HepG2 (cell line): Measurements from ENCODE around the gene TUBG2. TPM values are rescaled to one million over a fixed set of nuclear protein-coding genes. Genes with fewer than 3 reads are reported as not detected.

Source experiments
- AHR ChIP-seq: IDR thresholded peaks from 2 replicates; pipeline ENCODE4 v1.6.1; 2018; ENCODE audit warnings: missing genetic modification reagents, missing compliant biosample characterization
- DDIT3 ChIP-seq: sonication (generic); formaldehyde crosslinking; IDR thresholded peaks from 2 replicates; pipeline ENCODE4 v1.4.0; 2020; ENCODE audit warnings: mild to moderate bottlenecking, missing genetic modification reagents
- DNMT3B ChIP-seq: conservative IDR thresholded peaks from 2 replicates; pipeline ENCODE4 v1.6.1; 2016; ENCODE audit warnings: missing biosample characterization, control low read depth
- KAT7 ChIP-seq: IDR thresholded peaks from 2 replicates; pipeline ENCODE4 v1.6.1; 2018; ENCODE audit warnings: borderline replicate concordance, missing compliant biosample characterization
- KLF13 ChIP-seq: sonication (generic); formaldehyde crosslinking; IDR thresholded peaks from 2 replicates; pipeline ENCODE4 v1.4.0; 2020; ENCODE audit warnings: mild to moderate bottlenecking, missing genetic modification reagents
- KLF6 ChIP-seq: IDR thresholded peaks from 2 replicates; pipeline ENCODE4 v1.8.0; 2016; ENCODE audit warnings: missing biosample characterization, missing genetic modification reagents
- LRRFIP1 ChIP-seq: sonication (generic); formaldehyde crosslinking; conservative IDR thresholded peaks from 2 replicates; pipeline ENCODE4 v1.4.0; 2020; ENCODE audit warnings: missing genetic modification reagents
- MEIS2 ChIP-seq: sonication (generic); formaldehyde crosslinking; IDR thresholded peaks from 2 replicates; pipeline ENCODE4 v1.9.0; 2021; ENCODE audit warnings: mild to moderate bottlenecking, missing genetic modification reagents
- NR2F1 ChIP-seq, 2 experiments: fragments of 450-650 bp in 1 of 2; formaldehyde crosslinking in 1 of 2; IDR thresholded peaks; 2 replicates each; pipeline versions ENCODE4 v1.5.0 to v1.6.1; 2016 to 2020; ENCODE audit warnings: mild to moderate bottlenecking in 1 of 2, missing compliant biosample characterization in 1 of 2, missing genetic modification reagents in 1 of 2, moderate library complexity in 1 of 2
- NR2F6 ChIP-seq, 2 experiments: IDR thresholded peaks; 2 replicates each; pipeline ENCODE4 v1.6.1; 2016; ENCODE audit warnings: antibody characterized with exemption in 1 of 2, mild to moderate bottlenecking in 1 of 2
- RBM22 ChIP-seq: fragments of 200-400 bp; formaldehyde crosslinking; optimal IDR thresholded peaks from 2 replicates; pipeline ENCODE3; 2017; ENCODE audit warnings: mild to moderate bottlenecking, low read length, moderate library complexity
- REL ChIP-seq: sonication (generic); formaldehyde crosslinking; conservative IDR thresholded peaks from 2 replicates; pipeline ENCODE4 v1.8.0; 2022; ENCODE audit warnings: mild to moderate bottlenecking, missing genetic modification reagents, moderate library complexity
- TERF1 ChIP-seq: sonication (generic); formaldehyde crosslinking; IDR thresholded peaks from 2 replicates; pipeline ENCODE4 v1.8.0; 2022; ENCODE audit warnings: mild to moderate bottlenecking, missing genetic modification reagents, moderate library complexity
- THYN1 ChIP-seq: sonication (generic); formaldehyde crosslinking; IDR thresholded peaks from 2 replicates; pipeline ENCODE4 v1.8.1; 2023; ENCODE audit warnings: low read depth, mild to moderate bottlenecking, moderate library complexity, missing genetic modification reagents, borderline replicate concordance
- WIZ ChIP-seq: sonication (generic); formaldehyde crosslinking; IDR thresholded peaks from 2 replicates; pipeline ENCODE4 v1.5.1; 2020; ENCODE audit warnings: mild to moderate bottlenecking, missing genetic modification reagents
- ZBTB44 ChIP-seq: sonication (generic); formaldehyde crosslinking; IDR thresholded peaks from 2 replicates; pipeline ENCODE4 v1.4.0; 2020; ENCODE audit warnings: missing genetic modification reagents
- ZNF124 ChIP-seq: sonication (generic); formaldehyde crosslinking; IDR thresholded peaks from 2 replicates; pipeline ENCODE4 v1.4.0; 2020; ENCODE audit warnings: missing genetic modification reagents
- ZNF180 ChIP-seq: sonication (generic); formaldehyde crosslinking; IDR thresholded peaks from 2 replicates; pipeline ENCODE4 v1.4.0; 2020; ENCODE audit warnings: low read depth, missing genetic modification reagents, borderline replicate concordance
- ZNF326 ChIP-seq: sonication (generic); formaldehyde crosslinking; IDR thresholded peaks from 2 replicates; pipeline ENCODE4 v1.4.0; 2020; ENCODE audit warnings: missing genetic modification reagents, borderline replicate concordance
- ZNF678 ChIP-seq: sonication (generic); formaldehyde crosslinking; IDR thresholded peaks from 2 replicates; pipeline ENCODE4 v1.4.0; 2020; ENCODE audit warnings: mild to moderate bottlenecking, missing genetic modification reagents
- ZNF710 ChIP-seq: sonication (generic); formaldehyde crosslinking; IDR thresholded peaks from 2 replicates; pipeline ENCODE4 v1.5.0; 2020; ENCODE audit warnings: mild to moderate bottlenecking, missing genetic modification reagents, borderline replicate concordance
- ZNF768 ChIP-seq: sonication (generic); formaldehyde crosslinking; IDR thresholded peaks from 2 replicates; pipeline ENCODE4 v1.4.0; 2020; ENCODE audit warnings: missing genetic modification reagents
- ZSCAN9 ChIP-seq: IDR thresholded peaks from 2 replicates; pipeline ENCODE4 v1.6.1; 2016; ENCODE audit warnings: borderline replicate concordance
- polyA plus RNA-seq, 8 experiments: library from polyadenylated mRNA; depleted of rRNA in 3 of 8; stranded (reverse) in 7 of 8; unstranded in 1 of 8; fragments of >200 nt; fragmentation: Illumina TruSeq in 4 of 8; extraction: Trizol in 4 of 8; gene quantifications; 2 replicates each; pipeline versions ENCODE4 v1.2.1 to v1.2.3, GENCODE V29; 2011 to 2016; ENCODE audit warnings: low read depth in 4 of 8, missing spikeins in 1 of 8, mixed read lengths in 1 of 8; ENCODE audit not compliant: insufficient read depth in 1 of 8
- total RNA-seq, 5 experiments: library from RNA; depleted of rRNA; stranded (reverse); fragments of >200 nt; fragmentation: Illumina TruSeq; extraction: Trizol; gene quantifications; 2 replicates each; pipeline ENCODE4 v1.2.3, GENCODE V29; 2016; ENCODE audit warnings: low read depth in 1 of 5

The TUBG2 gene
- total and polyA plus RNA-seq, 2 of the 13 experiments (the other 11 are each of a cell fraction or from before 2014, with no cell fraction given) = 16.0 to 42.3 TPM

GRCh38 chr17:42676424-42677011 is 17.4 kb downstream of the TUBG2 start, which contains the start of gene PLEKHH3 (continued):
- TF ChIP-seq LRRFIP1 (CRISPR knock-in tag) = no peak
- 0 out of 2 replicates have a peak, but pooled peaks have one; percentile 14 for TF ChIP-seq NR2F6 (IDR thresholded peaks at IDR 0.05)
- no peak for TF ChIP-seq NR2F6 (CRISPR knock-in tag; IDR thresholded peaks at IDR 0.05)
- TF ChIP-seq THYN1 (CRISPR knock-in tag) = no peak
- no peak for TF ChIP-seq AHR
- TF ChIP-seq ZBTB44 = no peak
- no peak for TF ChIP-seq ZNF710 (CRISPR knock-in tag)
- 0 out of 2 replicates have a peak, but pooled peaks have one; percentile 54 for TF ChIP-seq REL
- peak; percentile 80; the same call in 1 of the 2 replicates for TF ChIP-seq KAT7 (CRISPR knock-in tag)
- TF ChIP-seq TERF1 (CRISPR knock-in tag) = no peak
- no peak for TF ChIP-seq ZNF678 (CRISPR knock-in tag)
- 0 out of 2 replicates have a peak, but pooled peaks have one; percentile 41 for TF ChIP-seq WIZ (CRISPR knock-in tag)
- TF ChIP-seq MEIS2 (CRISPR knock-in tag) = no peak
- no peak for TF ChIP-seq RBM22
- TF ChIP-seq DDIT3 (CRISPR knock-in tag) = no peak
- TF ChIP-seq DNMT3B (CRISPR knock-in tag) = no peak
- no peak for TF ChIP-seq NR2F1 (CRISPR knock-in tag; IDR thresholded peaks at IDR 0.05)
- no peak for TF ChIP-seq ZNF326
- no peak; the same call in 1 of the 2 replicates for TF ChIP-seq KLF6 (CRISPR knock-in tag)
- no peak for TF ChIP-seq KLF13
- TF ChIP-seq ZNF124 (CRISPR knock-in tag) = peak; percentile 9; the same call in 1 of the 2 replicates
- no peak for TF ChIP-seq ZNF180
- no peak for TF ChIP-seq ZSCAN9 (CRISPR knock-in tag)
- TF ChIP-seq ZNF768 = peak; percentile 25; the same call in 1 of the 2 replicates
